DOHH2 (cell line): ENCODE measurements around the gene ZNF341.

ENCODE experiments used
- H3F3A ChIP-seq: fragments of 200-600 bp; sonication (generic), shearing (Covaris generic); 2 replicates; pipeline ENCODE4 v1.6.0; 2016; ENCODE audit warnings: antibody characterized with exemption, mild to moderate bottlenecking; ENCODE audit not compliant: control insufficient read depth, insufficient read depth
- H3K27ac ChIP-seq: fragments of 200-600 bp; sonication (generic); 2 replicates; pipeline ENCODE4 v1.5.1; 2014; ENCODE audit warnings: low read depth, mild to moderate bottlenecking, low read length, moderate library complexity
- H3K27me3 ChIP-seq: fragments of 200-600 bp; sonication (generic); 2 replicates; pipeline ENCODE4 v1.6.1; 2014; ENCODE audit warnings: mild to moderate bottlenecking, low read length, mixed read lengths; ENCODE audit not compliant: control insufficient read depth
- H3K36me3 ChIP-seq: fragments of 200-600 bp; sonication (generic); 2 replicates; pipeline ENCODE4 v1.6.1; 2014; ENCODE audit warnings: mild to moderate bottlenecking, low read length, moderate library complexity, mixed read lengths; ENCODE audit not compliant: control insufficient read depth
- H3K4me1 ChIP-seq: fragments of 200-600 bp; sonication (generic); 2 replicates; pipeline ENCODE4 v1.6.1; 2014; ENCODE audit warnings: mild to moderate bottlenecking, low read length, mixed read lengths; ENCODE audit not compliant: control insufficient read depth
- H3K4me2 ChIP-seq: fragments of 200-600 bp; sonication (generic); 2 replicates; pipeline ENCODE4 v1.6.0; 2014; ENCODE audit warnings: mild to moderate bottlenecking, low read length, moderate library complexity
- H3K4me3 ChIP-seq: fragments of 200-600 bp; sonication (generic); 2 replicates; pipeline ENCODE4 v1.5.1; 2014; ENCODE audit warnings: mild to moderate bottlenecking, low read length, mixed read lengths
- H3K79me2 ChIP-seq: fragments of 200-600 bp; sonication (generic); 2 replicates; pipeline ENCODE4 v1.6.1; 2014; ENCODE audit warnings: mild to moderate bottlenecking, low read length, mixed read lengths; ENCODE audit not compliant: control insufficient read depth
- H3K9me2 ChIP-seq: fragments of 200-600 bp; sonication (generic); replicated peaks from 2 replicates; pipeline ENCODE4 v1.6.1; 2014; ENCODE audit warnings: mild to moderate bottlenecking, low read length, mixed read lengths; ENCODE audit not compliant: control insufficient read depth
- H3K9me3 ChIP-seq: fragments of 200-600 bp; sonication (generic); 2 replicates; pipeline ENCODE4 v1.6.1; 2014; ENCODE audit warnings: antibody characterized with exemption, low read length, mixed read lengths; ENCODE audit not compliant: control insufficient read depth, insufficient read depth
- H4K20me1 ChIP-seq: fragments of 200-600 bp; sonication (generic); 2 replicates; pipeline ENCODE4 v1.6.0; 2014; ENCODE audit warnings: low read depth, mild to moderate bottlenecking, antibody characterized with exemption, low read length, moderate library complexity; ENCODE audit not compliant: control insufficient read depth, insufficient read depth
- EZH2phosphoT487 ChIP-seq: fragments of 200-600 bp; sonication (generic); IDR thresholded peaks from 2 replicates; pipeline ENCODE4 v1.6.1; 2017; ENCODE audit warnings: borderline replicate concordance, mild to moderate bottlenecking, antibody characterized with exemption, low read length, moderate library complexity, mixed read lengths
- TF ChIP-seq, protein P1 (sequence below): fragments of 200-600 bp; sonication (generic); IDR thresholded peaks from one replicate; pipeline ENCODE4 v1.5.1; 2014; ENCODE audit warnings: antibody characterized with exemption, mild to moderate bottlenecking, low read depth, low read length; ENCODE audit not compliant: poor library complexity, severe bottlenecking

Gene ZNF341

DNA sequence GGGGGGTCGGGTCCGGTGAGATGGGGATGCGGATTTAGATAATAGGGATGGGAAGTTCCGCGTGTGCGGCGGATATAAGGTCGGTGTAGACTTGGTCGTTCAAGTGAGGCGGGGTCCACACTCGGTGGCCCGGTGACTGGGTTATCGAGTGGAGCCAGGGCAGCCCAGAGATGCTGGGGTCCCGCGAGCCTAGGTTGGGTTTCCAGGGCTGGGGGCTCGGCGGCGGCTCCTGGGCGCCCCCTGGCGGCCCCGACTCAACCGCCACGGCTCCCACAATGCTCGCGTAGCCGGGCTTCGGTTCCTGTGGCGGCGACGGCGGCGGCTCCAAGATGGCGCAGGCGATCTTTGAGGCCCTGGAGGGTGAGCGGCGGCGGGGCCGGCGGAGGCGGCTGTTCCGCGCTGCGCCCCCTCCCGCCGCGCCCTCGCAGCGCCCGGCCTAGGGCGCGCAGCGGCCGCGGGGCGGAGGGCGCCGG is at the start of gene ZNF341:
Gene ZNF341, plus strand, starts transcription at position 304 of the 473 bp plus-strand sequence. Its CDS starts 26 bp downstream, at position 330.
- Histone ChIP-seq H3K9me3 (peaks cover 7% of the 10 kb centered on the region; the same call in 1 of the 2 replicates), H3K27me3 (no peaks in the 10 kb centered on the region), H3K4me2 (peak within 1 kb of the TSS; percentile 95), H3K79me2 (no peaks in the 10 kb centered on the region), H3K36me3 (no peaks in the 10 kb centered on the region), H3K4me1 (peaks cover 27% of the 10 kb centered on the region), H3K9me2 (no peaks in the 10 kb centered on the region), H3F3A (peaks cover 22% of the 10 kb centered on the region), H3K27ac (peak within 1 kb of the TSS; percentile 92), H3K4me3 (peak within 1 kb of the TSS; percentile 82), H4K20me1 (no peaks in the 10 kb centered on the region)
- TF ChIP-seq, protein P1, sequence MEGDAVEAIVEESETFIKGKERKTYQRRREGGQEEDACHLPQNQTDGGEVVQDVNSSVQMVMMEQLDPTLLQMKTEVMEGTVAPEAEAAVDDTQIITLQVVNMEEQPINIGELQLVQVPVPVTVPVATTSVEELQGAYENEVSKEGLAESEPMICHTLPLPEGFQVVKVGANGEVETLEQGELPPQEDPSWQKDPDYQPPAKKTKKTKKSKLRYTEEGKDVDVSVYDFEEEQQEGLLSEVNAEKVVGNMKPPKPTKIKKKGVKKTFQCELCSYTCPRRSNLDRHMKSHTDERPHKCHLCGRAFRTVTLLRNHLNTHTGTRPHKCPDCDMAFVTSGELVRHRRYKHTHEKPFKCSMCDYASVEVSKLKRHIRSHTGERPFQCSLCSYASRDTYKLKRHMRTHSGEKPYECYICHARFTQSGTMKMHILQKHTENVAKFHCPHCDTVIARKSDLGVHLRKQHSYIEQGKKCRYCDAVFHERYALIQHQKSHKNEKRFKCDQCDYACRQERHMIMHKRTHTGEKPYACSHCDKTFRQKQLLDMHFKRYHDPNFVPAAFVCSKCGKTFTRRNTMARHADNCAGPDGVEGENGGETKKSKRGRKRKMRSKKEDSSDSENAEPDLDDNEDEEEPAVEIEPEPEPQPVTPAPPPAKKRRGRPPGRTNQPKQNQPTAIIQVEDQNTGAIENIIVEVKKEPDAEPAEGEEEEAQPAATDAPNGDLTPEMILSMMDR: peak; percentile 82
- no peak for TF ChIP-seq EZH2phosphoT487

DNA sequence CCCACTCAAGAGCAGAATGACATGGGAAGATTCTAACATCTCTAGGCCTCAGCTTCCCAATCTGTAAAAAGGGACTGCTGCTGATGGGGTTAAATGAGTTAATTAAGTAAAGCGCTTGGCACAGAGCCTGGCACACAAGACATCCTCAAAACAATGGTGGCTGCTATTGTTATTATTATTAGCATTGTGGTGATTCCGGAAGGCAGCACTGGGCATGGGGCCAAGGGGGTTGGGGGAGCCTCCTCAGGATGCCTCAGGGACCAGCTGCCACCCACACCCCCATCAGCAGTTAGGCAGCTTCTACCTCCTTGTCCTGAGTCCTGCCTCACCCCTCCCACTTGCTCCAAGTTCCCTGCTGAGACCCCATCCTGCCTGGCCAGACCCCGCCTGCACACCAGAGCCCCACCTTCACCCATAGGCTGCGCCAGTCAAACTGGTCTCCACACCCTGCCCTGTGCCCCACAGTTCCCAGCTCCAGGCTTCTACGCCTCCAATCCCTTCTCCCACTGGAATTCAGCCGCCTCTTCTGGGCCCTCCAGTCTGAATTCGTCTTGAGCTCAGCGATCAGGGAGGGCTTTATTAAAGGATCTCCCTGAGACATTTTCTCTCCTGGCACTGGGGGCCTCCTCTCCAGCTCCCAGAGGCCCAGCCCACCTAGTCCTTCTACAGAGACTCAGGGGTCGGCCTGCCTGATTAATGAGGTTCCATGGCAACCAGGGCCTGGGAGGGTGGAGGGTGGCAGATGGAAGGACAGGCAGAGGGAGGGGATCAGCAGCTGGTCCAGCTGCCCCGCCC is 47.1 kb upstream of the ZNF341 start:
- Histone ChIP-seq H3K79me2 (peaks cover 61% of the 10 kb centered on the region), H3K4me2 (peak overlapping the region; percentile 99), H3K27ac (peak overlapping the region; percentile 95), H3K36me3 (peaks cover 54% of the 10 kb centered on the region), H3K4me1 (peaks cover 73% of the 10 kb centered on the region), H3F3A (peaks cover 9% of the 10 kb centered on the region), H3K9me2 (no peaks in the 10 kb centered on the region), H3K4me3 (peak overlapping the region; percentile 89), H4K20me1 (peaks cover 27% of the 10 kb centered on the region), H3K9me3 (no peaks in the 10 kb centered on the region), H3K27me3 (no peaks in the 10 kb centered on the region)
- TF ChIP-seq, protein P1: no peak
- no peak for TF ChIP-seq EZH2phosphoT487

DNA sequence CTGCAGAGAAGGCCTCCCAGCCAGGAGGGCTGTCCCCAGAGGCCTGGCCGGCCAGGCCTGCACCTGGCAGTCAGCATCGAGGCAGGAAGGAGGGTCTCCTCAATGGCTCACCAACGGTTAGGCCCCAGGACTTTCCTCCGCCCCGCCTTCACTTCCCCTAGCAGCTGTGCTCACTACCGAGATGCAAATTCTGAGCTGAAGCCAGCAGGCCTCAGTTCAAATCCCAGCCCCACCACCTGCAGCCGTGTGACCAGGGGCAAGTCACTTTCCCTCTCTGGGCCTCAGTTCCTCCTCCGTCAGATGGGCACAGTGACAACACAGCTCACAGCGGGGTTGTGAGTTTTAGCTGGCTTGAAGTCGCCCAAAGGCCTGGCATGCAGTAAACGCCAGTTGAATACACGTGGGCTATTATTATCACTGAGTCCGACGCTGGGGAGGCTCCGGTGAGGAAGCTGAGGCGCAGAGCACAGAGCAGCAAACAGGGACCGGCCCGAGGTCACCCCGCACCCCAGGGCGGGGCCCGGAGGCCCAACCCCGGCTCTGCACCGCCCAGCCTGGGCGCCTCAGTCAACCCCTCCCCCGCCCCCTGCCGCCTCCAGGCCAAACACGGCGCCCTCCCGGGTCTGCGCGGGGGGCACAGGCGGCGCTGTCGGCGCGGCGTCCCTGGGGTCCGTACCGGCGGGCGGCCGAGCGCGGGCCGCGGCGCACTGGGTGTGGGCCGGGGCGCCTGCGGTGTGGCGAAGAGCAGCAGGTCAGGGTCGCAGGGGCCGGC is 46.3 kb upstream of the ZNF341 start:
- peaks cover 73% of the 10 kb centered on the region for H3K4me1 ChIP-seq
- H3K27ac ChIP-seq: peak overlapping the region; percentile 95
- H3K9me2 ChIP-seq: no peaks in the 10 kb centered on the region
- peaks cover 21% of the 10 kb centered on the region for H4K20me1 ChIP-seq
- peaks cover 11% of the 10 kb centered on the region for H3F3A ChIP-seq
- H3K79me2 ChIP-seq: peaks cover 53% of the 10 kb centered on the region
- H3K4me3 ChIP-seq: peak overlapping the region; percentile 89
- H3K36me3 ChIP-seq: peaks cover 47% of the 10 kb centered on the region
- H3K4me2 ChIP-seq: peak overlapping the region; percentile 99
- H3K27me3 ChIP-seq: no peaks in the 10 kb centered on the region
- TF ChIP-seq, protein P1: no peak
- no peak for TF ChIP-seq EZH2phosphoT487
- no peaks in the 10 kb centered on the region for H3K9me3 ChIP-seq
